ENCODE measurements around the gene RXRB. TPM values are rescaled to one million over a fixed set of nuclear protein-coding genes. Genes with fewer than 3 reads are reported as not detected.

Gene RXRB
- total and polyA plus RNA-seq, 2 of the 13 experiments (the other 11 are each of a cell fraction or from before 2014, with no cell fraction given) = 26.7 to 55.7 TPM

DNA sequence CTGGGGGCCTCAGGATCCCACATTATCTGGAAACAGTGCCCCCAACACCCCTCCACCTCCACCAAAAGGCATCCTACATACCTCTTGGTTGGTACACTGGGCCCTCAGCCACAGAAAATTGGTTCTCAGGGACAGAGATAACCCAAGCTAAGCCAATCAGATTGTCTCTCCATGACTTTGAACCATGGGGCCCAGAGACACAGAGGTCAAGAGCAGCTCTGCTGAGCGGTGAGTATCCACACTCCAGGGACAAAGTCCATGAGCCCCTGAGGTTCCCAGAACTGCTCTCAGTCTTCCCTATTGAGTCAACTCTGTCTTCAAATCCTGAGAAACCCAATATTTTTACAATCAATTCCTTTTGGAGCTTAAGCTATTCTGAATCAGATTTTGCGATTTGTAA lies 43.5 kb downstream of the RXRB start (continued):
- peak; percentile 29; the same call in 1 of the 2 replicates for TF ChIP-seq MIER3 (CRISPR knock-in tag; IDR thresholded peaks at IDR 0.05; ENCODE audit: borderline replicate concordance)
- TF ChIP-seq NCOR1 (IDR thresholded peaks at IDR 0.05; ENCODE audit: borderline replicate concordance, low read length) = peak; percentile 61
- peak; percentile 85 for TF ChIP-seq ARID5B (CRISPR knock-in tag; IDR thresholded peaks at IDR 0.05)
- 0 out of 2 replicates have a peak, but pooled peaks have one; percentile 15 for TF ChIP-seq THAP11 (CRISPR knock-in tag; IDR thresholded peaks at IDR 0.05)
- TF ChIP-seq HNF4A (CRISPR knock-in tag; IDR thresholded peaks at IDR 0.05) = peak; percentile 93
- TF ChIP-seq BHLHE40 (IDR thresholded peaks at IDR 0.05; ENCODE audit: low read length) = no peak
- TF ChIP-seq ESRRA (CRISPR knock-in tag; IDR thresholded peaks at IDR 0.05; ENCODE audit: low read depth) = peak; percentile 94
- no peak for TF ChIP-seq PREB (CRISPR knock-in tag; IDR thresholded peaks at IDR 0.05)
- peak; percentile 75 for TF ChIP-seq NR2C2 (CRISPR knock-in tag; IDR thresholded peaks at IDR 0.05; ENCODE audit: borderline replicate concordance)
- TF ChIP-seq STAT6 (CRISPR knock-in tag; IDR thresholded peaks at IDR 0.05; ENCODE audit: borderline replicate concordance) = no peak
- 0 out of 2 replicates have a peak, but pooled peaks have one; percentile 23 for TF ChIP-seq CREM (IDR thresholded peaks at IDR 0.05)
- TF ChIP-seq CREM (CRISPR knock-in tag; IDR thresholded peaks at IDR 0.05) = no peak
- no peak for TF ChIP-seq THYN1 (CRISPR knock-in tag; IDR thresholded peaks at IDR 0.05; ENCODE audit: borderline replicate concordance, low read depth)
- peak; percentile 91 for TF ChIP-seq HNF4G (IDR thresholded peaks at IDR 0.05; ENCODE audit: borderline replicate concordance, low read depth, low read length)
- peak; percentile 85; the same call in 1 of the 2 replicates for TF ChIP-seq HNF4G (CRISPR knock-in tag; IDR thresholded peaks at IDR 0.05; ENCODE audit: borderline replicate concordance, low read depth)
- 0 out of 2 replicates have a peak, but pooled peaks have one; percentile 24 for TF ChIP-seq FOSL2 (CRISPR knock-in tag; IDR thresholded peaks at IDR 0.05)
- peak; percentile 66; the same call in 1 of the 2 replicates for TF ChIP-seq RXRA (CRISPR knock-in tag; IDR thresholded peaks at IDR 0.05)
- peak in 1 of 2 experiments; percentile 44; a peak in 2 of 4 replicates for TF ChIP-seq EP300 (IDR thresholded peaks at IDR 0.05; ENCODE audit: low read depth in 2 of 2, low read length in 2 of 2)
- no peak for TF ChIP-seq EP300 (CRISPR knock-in tag; IDR thresholded peaks at IDR 0.05; ENCODE audit: borderline replicate concordance)
- no peak for TF ChIP-seq SOX13 (IDR thresholded peaks at IDR 0.05)
- TF ChIP-seq SOX13 (CRISPR knock-in tag; conservative IDR thresholded peaks at IDR 0.05 in 1 of 2, IDR thresholded peaks at IDR 0.05 in 1 of 2) = peak in 1 of 2 experiments; percentile 21; a peak in 1 of 4 replicates
- peak; percentile 45 for TF ChIP-seq SAP130 (CRISPR knock-in tag; IDR thresholded peaks at IDR 0.05; ENCODE audit: low read depth)
- TF ChIP-seq SAFB2 (CRISPR knock-in tag; IDR thresholded peaks at IDR 0.05; ENCODE audit: borderline replicate concordance, low read depth) = no peak
- peak; percentile 86 for TF ChIP-seq NR2F6 (IDR thresholded peaks at IDR 0.05)
- TF ChIP-seq NR2F6 (CRISPR knock-in tag; IDR thresholded peaks at IDR 0.05) = peak; percentile 90
